ENCODE measurements around the gene CYP3A4. TPM values are rescaled to one million over a fixed set of nuclear protein-coding genes. Genes with fewer than 3 reads are reported as not detected.
"Not testable (repeated sequence)": the region's sequence is repeated elsewhere in the genome, so short reads cannot be mapped to it uniquely, and the experiment has no call there.

The CYP3A4 gene
- total and polyA plus RNA-seq, 5 donors, result 0.16 TPM; not detected in 4

- DNase-seq, result no peak
- no peak for ATAC-seq
- 89% methylated on average over 6 of the region's 6 CpGs for WGBS
- H3K27ac ChIP-seq (ENCODE audit: low read length), result no peak overlapping the region
- H3K27me3 ChIP-seq (ENCODE audit: control insufficient read depth, insufficient read depth), result no peaks in the 10 kb centered on the region
- intact Hi-C loops (cut with DNase I), result no loop called here
- H3K4me1 ChIP-seq (ENCODE audit: control insufficient read depth, insufficient read depth, low read length), result no peaks in the 10 kb centered on the region
- no peak overlapping the region for H3K4me3 ChIP-seq (ENCODE audit: low read length)
- no peaks in the 10 kb centered on the region for H3K9me3 ChIP-seq (ENCODE audit: control insufficient read depth, low read length)
These were observed 35.0 kb downstream of the CYP3A4 start for GRCh38 chr7:99748846-99749579.

GRCh38 chr7:99746915-99747314 is 37.1 kb downstream of the CYP3A4 start:
- DNase-seq; H3K27me3 ChIP-seq (ENCODE audit: control insufficient read depth, insufficient read depth); H3K9me3 ChIP-seq (ENCODE audit: control insufficient read depth, low read length); H3K4me3 ChIP-seq (ENCODE audit: low read length); H3K27ac ChIP-seq (ENCODE audit: low read length); intact Hi-C loops (cut with DNase I); ATAC-seq; H3K4me1 ChIP-seq (ENCODE audit: control insufficient read depth, insufficient read depth, low read length): not testable (repeated sequence)
- WGBS, result 88% methylated on average over 2 of the region's 3 CpGs

- H3K9me3 ChIP-seq (ENCODE audit: control insufficient read depth, low read length); intact Hi-C loops (cut with DNase I); H3K4me1 ChIP-seq (ENCODE audit: control insufficient read depth, insufficient read depth, low read length); H3K4me3 ChIP-seq (ENCODE audit: low read length); H3K27me3 ChIP-seq (ENCODE audit: control insufficient read depth, insufficient read depth); ATAC-seq; DNase-seq; H3K27ac ChIP-seq (ENCODE audit: low read length): not testable (repeated sequence)
- WGBS, result 71% methylated on average over 3 of the region's 3 CpGs
These were observed 38.6 kb downstream of the CYP3A4 start for GRCh38 chr7:99745395-99745794.

GRCh38 chr7:99742737-99743394 is 41.1 kb downstream of the CYP3A4 start:
- intact Hi-C loops (cut with DNase I), result no loop called here
- no peak overlapping the region for H3K4me3 ChIP-seq (ENCODE audit: low read length)
- no peaks in the 10 kb centered on the region for H3K4me1 ChIP-seq (ENCODE audit: control insufficient read depth, insufficient read depth, low read length)
- H3K27me3 ChIP-seq (ENCODE audit: control insufficient read depth, insufficient read depth), result no peaks in the 10 kb centered on the region
- no peaks in the 10 kb centered on the region for H3K9me3 ChIP-seq (ENCODE audit: control insufficient read depth, low read length)
- no peak overlapping the region for H3K27ac ChIP-seq (ENCODE audit: low read length)
- no peak for DNase-seq
- ATAC-seq, result no peak
- 76% methylated on average over 4 of the region's 4 CpGs for WGBS

GRCh38 chr7:99741441-99741795 is 42.6 kb downstream of the CYP3A4 start:
- no peaks in the 10 kb centered on the region for H3K9me3 ChIP-seq (ENCODE audit: control insufficient read depth, low read length)
- WGBS, result 80% methylated on average over 2 of the region's 2 CpGs
- ATAC-seq, result no peak
- intact Hi-C loops (cut with DNase I), result no loop called here
- no peak overlapping the region for H3K27ac ChIP-seq (ENCODE audit: low read length)
- no peak for DNase-seq
- H3K4me3 ChIP-seq (ENCODE audit: low read length), result no peak overlapping the region
- no peaks in the 10 kb centered on the region for H3K27me3 ChIP-seq (ENCODE audit: control insufficient read depth, insufficient read depth)
- no peaks in the 10 kb centered on the region for H3K4me1 ChIP-seq (ENCODE audit: control insufficient read depth, insufficient read depth, low read length)

GRCh38 chr7:99740573-99741440 is 43.2 kb downstream of the CYP3A4 start:
- Histone ChIP-seq H3K27ac (ENCODE audit: low read length) (no peak overlapping the region), H3K27me3 (ENCODE audit: control insufficient read depth, insufficient read depth) (no peaks in the 10 kb centered on the region), H3K9me3 (ENCODE audit: control insufficient read depth, low read length) (no peaks in the 10 kb centered on the region), H3K4me1 (ENCODE audit: control insufficient read depth, insufficient read depth, low read length) (no peaks in the 10 kb centered on the region), H3K4me3 (ENCODE audit: low read length) (no peak overlapping the region)
- no peak for DNase-seq
- WGBS, result 73% methylated on average over 5 of the region's 5 CpGs
- intact Hi-C loops (cut with DNase I), result no loop called here
- ATAC-seq, result no peak

- WGBS, result 75% methylated on average over 2 of the region's 2 CpGs
- H3K27me3 ChIP-seq (ENCODE audit: control insufficient read depth, insufficient read depth), result no peaks in the 10 kb centered on the region
- ATAC-seq, result no peak
- intact Hi-C loops (cut with DNase I), result no loop called here
- no peak for DNase-seq
- no peak overlapping the region for H3K27ac ChIP-seq (ENCODE audit: low read length)
- no peaks in the 10 kb centered on the region for H3K4me1 ChIP-seq (ENCODE audit: control insufficient read depth, insufficient read depth, low read length)
- no peaks in the 10 kb centered on the region for H3K9me3 ChIP-seq (ENCODE audit: control insufficient read depth, low read length)
- H3K4me3 ChIP-seq (ENCODE audit: low read length), result no peak overlapping the region
These were observed 44.0 kb downstream of the CYP3A4 start for GRCh38 chr7:99739699-99740572.

- H3K27ac ChIP-seq (ENCODE audit: low read length), result no peak overlapping the region
- ATAC-seq (no peak), DNase-seq (no peak)
- H3K9me3 ChIP-seq (ENCODE audit: control insufficient read depth, low read length), result no peaks in the 10 kb centered on the region
- no peak overlapping the region for H3K4me3 ChIP-seq (ENCODE audit: low read length)
- intact Hi-C loops (cut with DNase I), result no loop called here
- H3K4me1 ChIP-seq (ENCODE audit: control insufficient read depth, insufficient read depth, low read length), result no peaks in the 10 kb centered on the region
- 83% methylated on average over 1 of the region's 1 CpG for WGBS
- H3K27me3 ChIP-seq (ENCODE audit: control insufficient read depth, insufficient read depth), result no peaks in the 10 kb centered on the region
These were observed 46.3 kb downstream of the CYP3A4 start for GRCh38 chr7:99737726-99738125.

GRCh38 chr7:99736667-99737066 is 47.3 kb downstream of the CYP3A4 start:
- DNase-seq; ATAC-seq; H3K4me1 ChIP-seq (ENCODE audit: control insufficient read depth, insufficient read depth, low read length); H3K27me3 ChIP-seq (ENCODE audit: control insufficient read depth, insufficient read depth); H3K4me3 ChIP-seq (ENCODE audit: low read length); intact Hi-C loops (cut with DNase I); H3K9me3 ChIP-seq (ENCODE audit: control insufficient read depth, low read length); H3K27ac ChIP-seq (ENCODE audit: low read length): not testable (repeated sequence)
- WGBS, result 91% methylated on average over 4 of the region's 4 CpGs

GRCh38 chr7:99734987-99735386 is 49.0 kb downstream of the CYP3A4 start, which contains the start of gene CYP3A7:
CYP3A7 (minus strand) TSS chr7:99735196; CDS start chr7:99735093, 103 bp downstream.
- 53% methylated on average over 5 of the region's 5 CpGs for WGBS

More at GRCh38 chr7:99734987-99735386, 49.0 kb downstream of the CYP3A4 start, which contains the start of gene CYP3A7:
- H3K9me3 ChIP-seq (ENCODE audit: control insufficient read depth, low read length), result no peaks in the 10 kb centered on the region
- no peaks in the 10 kb centered on the region for H3K27me3 ChIP-seq (ENCODE audit: control insufficient read depth, insufficient read depth)
- no peak for ATAC-seq
- H3K27ac ChIP-seq (ENCODE audit: low read length), result no peak within 1 kb of the TSS
- H3K4me1 ChIP-seq (ENCODE audit: control insufficient read depth, insufficient read depth, low read length), result no peaks in the 10 kb centered on the region
- DNase-seq, result no peak
- H3K4me3 ChIP-seq (ENCODE audit: low read length), result no peak within 1 kb of the TSS
- intact Hi-C loops (cut with DNase I), result no loop called here

Data from right cardiac atrium (tissue), 5 donors.